Mesendoderm (in vitro differentiated cells): Measurements from ENCODE around the gene C3orf20.

Experiments used
- DNase-seq: peaks from one replicate; pipeline ENCODE4 v3.0.0; 2013
- H2AK5ac ChIP-seq: 2 replicates; pipeline ENCODE4 v1.6.1; 2013; ENCODE audit warnings: low read length, inconsistent platforms
- H2BK120ac ChIP-seq: 2 replicates; pipeline ENCODE4 v1.6.1; 2013; ENCODE audit warnings: low read depth, mild to moderate bottlenecking, low read length, moderate library complexity, mixed read lengths
- H2BK15ac ChIP-seq: replicated peaks from 2 replicates; pipeline ENCODE4 v1.6.1; 2013; ENCODE audit warnings: low read depth, mild to moderate bottlenecking, moderate library complexity
- H2BK5ac ChIP-seq: 2 replicates; pipeline ENCODE4 v1.6.1; 2013; ENCODE audit warnings: low read length, inconsistent platforms
- H3K18ac ChIP-seq: 2 replicates; pipeline ENCODE4 v1.6.1; 2013; ENCODE audit warnings: mild to moderate bottlenecking, low read length, mixed read lengths
- H3K23ac ChIP-seq: one replicate; pipeline ENCODE4 v1.6.1; 2013; ENCODE audit warnings: low read length
- H3K27ac ChIP-seq: 2 replicates; pipeline ENCODE4 v1.5.1; 2013; ENCODE audit warnings: low read depth, mild to moderate bottlenecking, inconsistent platforms, low read length, moderate library complexity
- H3K27me3 ChIP-seq: 2 replicates; pipeline ENCODE4 v1.6.1; 2013; ENCODE audit warnings: low read length, control low read depth, mild to moderate bottlenecking, inconsistent platforms; ENCODE audit not compliant: insufficient read depth, poor library complexity
- H3K36me3 ChIP-seq: 2 replicates; pipeline ENCODE4 v1.6.1; 2013; ENCODE audit warnings: low read length, inconsistent platforms; ENCODE audit not compliant: control insufficient read depth, insufficient read depth
- H3K4ac ChIP-seq: one replicate; pipeline ENCODE4 v1.6.1; 2013; ENCODE audit warnings: low read depth, mild to moderate bottlenecking, low read length, moderate library complexity
- H3K4me1 ChIP-seq: 2 replicates; pipeline ENCODE4 v1.6.1; 2013; ENCODE audit warnings: low read depth, low read length, inconsistent platforms; ENCODE audit not compliant: control insufficient read depth
- H3K4me2 ChIP-seq: 2 replicates; pipeline ENCODE4 v1.6.1; 2013; ENCODE audit warnings: low read length
- H3K4me3 ChIP-seq: 2 replicates; pipeline ENCODE4 v1.5.1; 2013; ENCODE audit warnings: mild to moderate bottlenecking, low read length
- H3K56ac ChIP-seq: one replicate; pipeline ENCODE4 v1.6.1; 2013; ENCODE audit warnings: low read length
- H3K79me1 ChIP-seq: 2 replicates; pipeline ENCODE4 v1.6.1; 2013; ENCODE audit warnings: low read length, inconsistent platforms
- H3K79me2 ChIP-seq: 2 replicates; pipeline ENCODE4 v1.6.1; 2013; ENCODE audit warnings: mild to moderate bottlenecking, low read length; ENCODE audit not compliant: control insufficient read depth, insufficient read depth
- H3K9ac ChIP-seq: 2 replicates; pipeline ENCODE4 v1.6.1; 2013; ENCODE audit warnings: low read length, inconsistent platforms
- H4K5ac ChIP-seq: one replicate; pipeline ENCODE4 v1.6.1; 2013; ENCODE audit warnings: low read length
- H4K8ac ChIP-seq: one replicate; pipeline ENCODE4 v1.6.1; 2013; ENCODE audit warnings: low read depth, mild to moderate bottlenecking, control low read depth, low read length, moderate library complexity
- WGBS: extraction: QIAGEN DNeasy Blood & Tissue Kit; methylation state at CpG from one replicate; pipeline ENCODE4 v1.1.7; 2013; ENCODE audit warnings: low lambda C conversion rate, missing lambda C conversion rate; ENCODE audit not compliant: insufficient coverage; ENCODE audit errors: extremely low coverage; 5-methylcytosine and 5-hydroxymethylcytosine counted together

C3orf20 gene

GRCh38 chr3:14721126-14721864 is 46.4 kb downstream of the C3orf20 start:
- H3K4me3 ChIP-seq = no peak overlapping the region
- WGBS = no CpG with 5 or more reads among the region's 8 CpGs
- no peak overlapping the region for H4K5ac ChIP-seq
- no peak overlapping the region for H3K23ac ChIP-seq
- no peak overlapping the region for H3K56ac ChIP-seq
- no peak overlapping the region for H2BK5ac ChIP-seq
- no peaks in the 10 kb centered on the region for H3K4me1 ChIP-seq
- H3K4me2 ChIP-seq = no peak overlapping the region
- H3K79me1 ChIP-seq = no peaks in the 10 kb centered on the region
- H3K9ac ChIP-seq = no peak overlapping the region
- H2BK120ac ChIP-seq = no peak overlapping the region
- no peaks in the 10 kb centered on the region for H3K79me2 ChIP-seq
- no peak overlapping the region for H3K27ac ChIP-seq
- no peak for DNase-seq
- no peak overlapping the region for H3K18ac ChIP-seq
- H4K8ac ChIP-seq = no peak overlapping the region
- H2BK15ac ChIP-seq = no peak overlapping the region
- no peak overlapping the region for H2AK5ac ChIP-seq
- no peak overlapping the region for H3K4ac ChIP-seq
- no peaks in the 10 kb centered on the region for H3K27me3 ChIP-seq
- no peaks in the 10 kb centered on the region for H3K36me3 ChIP-seq

- H3K23ac ChIP-seq = no peak overlapping the region
- H2AK5ac ChIP-seq = no peak overlapping the region
- no peaks in the 10 kb centered on the region for H3K27me3 ChIP-seq
- no peaks in the 10 kb centered on the region for H3K79me2 ChIP-seq
- no peaks in the 10 kb centered on the region for H3K4me1 ChIP-seq
- no peaks in the 10 kb centered on the region for H3K36me3 ChIP-seq
- WGBS = no CpG with 5 or more reads among the region's 5 CpGs
- H2BK15ac ChIP-seq = no peak overlapping the region
- H3K4me3 ChIP-seq = no peak overlapping the region
- H3K18ac ChIP-seq = no peak overlapping the region
- no peak overlapping the region for H3K4me2 ChIP-seq
- H3K9ac ChIP-seq = no peak overlapping the region
- peak; percentile 1 for DNase-seq
- H4K8ac ChIP-seq = no peak overlapping the region
- H2BK120ac ChIP-seq = no peak overlapping the region
- H3K79me1 ChIP-seq = no peaks in the 10 kb centered on the region
- H2BK5ac ChIP-seq = no peak overlapping the region
- no peak overlapping the region for H3K56ac ChIP-seq
- H4K5ac ChIP-seq = no peak overlapping the region
- no peak overlapping the region for H3K27ac ChIP-seq
- no peak overlapping the region for H3K4ac ChIP-seq
These were observed 50.1 kb downstream of the C3orf20 start for GRCh38 chr3:14725013-14725412.

GRCh38 chr3:14725564-14726440 is 50.9 kb downstream of the C3orf20 start:
- Histone ChIP-seq H3K4ac (no peak overlapping the region), H3K56ac (no peak overlapping the region), H3K79me1 (no peaks in the 10 kb centered on the region), H4K5ac (no peak overlapping the region), H4K8ac (no peak overlapping the region), H3K18ac (no peak overlapping the region), H3K4me1 (no peaks in the 10 kb centered on the region), H3K79me2 (no peaks in the 10 kb centered on the region), H3K9ac (no peak overlapping the region), H2BK120ac (no peak overlapping the region), H3K4me2 (no peak overlapping the region), H2AK5ac (no peak overlapping the region), H2BK15ac (no peak overlapping the region), H3K4me3 (no peak overlapping the region), H3K27ac (no peak overlapping the region), H3K36me3 (no peaks in the 10 kb centered on the region), H3K27me3 (no peaks in the 10 kb centered on the region), H2BK5ac (no peak overlapping the region), H3K23ac (no peak overlapping the region)
- no CpG with 5 or more reads among the region's 9 CpGs for WGBS
- peak; percentile 21 for DNase-seq

- Histone ChIP-seq H3K4me2 (no peak overlapping the region), H4K5ac (no peak overlapping the region), H3K9ac (no peak overlapping the region), H2BK15ac (no peak overlapping the region), H2BK5ac (no peak overlapping the region), H3K18ac (no peak overlapping the region), H3K4ac (no peak overlapping the region), H2AK5ac (no peak overlapping the region), H3K23ac (no peak overlapping the region), H3K79me1 (no peaks in the 10 kb centered on the region), H3K27ac (no peak overlapping the region), H3K27me3 (no peaks in the 10 kb centered on the region), H3K4me1 (no peaks in the 10 kb centered on the region), H4K8ac (no peak overlapping the region), H2BK120ac (no peak overlapping the region), H3K79me2 (no peaks in the 10 kb centered on the region), H3K36me3 (no peaks in the 10 kb centered on the region), H3K56ac (no peak overlapping the region), H3K4me3 (no peak overlapping the region)
- no peak for DNase-seq
- WGBS = no CpG with 5 or more reads among the region's 6 CpGs
These were observed 51.5 kb downstream of the C3orf20 start for GRCh38 chr3:14726441-14726780.

GRCh38 chr3:14728113-14728512 is 53.2 kb downstream of the C3orf20 start:
- no peak overlapping the region for H3K4ac ChIP-seq
- no peak overlapping the region for H3K23ac ChIP-seq
- no peak overlapping the region for H4K8ac ChIP-seq
- no peaks in the 10 kb centered on the region for H3K4me1 ChIP-seq
- H3K27me3 ChIP-seq = no peaks in the 10 kb centered on the region
- no peak overlapping the region for H3K18ac ChIP-seq
- H3K79me2 ChIP-seq = no peaks in the 10 kb centered on the region
- H3K4me3 ChIP-seq = no peak overlapping the region
- no peak overlapping the region for H2AK5ac ChIP-seq
- no peak for DNase-seq
- no CpG with 5 or more reads among the region's 5 CpGs for WGBS
- H3K9ac ChIP-seq = no peak overlapping the region
- H3K79me1 ChIP-seq = no peaks in the 10 kb centered on the region
- no peak overlapping the region for H2BK15ac ChIP-seq
- H3K36me3 ChIP-seq = no peaks in the 10 kb centered on the region
- no peak overlapping the region for H4K5ac ChIP-seq
- no peak overlapping the region for H3K27ac ChIP-seq
- no peak overlapping the region for H2BK5ac ChIP-seq
- no peak overlapping the region for H2BK120ac ChIP-seq
- H3K56ac ChIP-seq = no peak overlapping the region
- H3K4me2 ChIP-seq = no peak overlapping the region
